Adrenal gland (tissue), 5 donors: Measurements from ENCODE around the gene XIAP.

ENCODE experiments used
- POLR2A ChIP-seq, 2 donors: fragments of 450-650 bp; IDR thresholded peaks; one replicate each; pipeline ENCODE4 v1.6.1; 2017; ENCODE audit warnings: antibody characterized with exemption in 2 of 2, mild to moderate bottlenecking in 2 of 2, moderate library complexity in 1 of 2
- TF ChIP-seq, protein P1 (sequence below), 6 experiments: fragments of 450-650 bp in 4 of 6; fragments of 200-600 bp in 2 of 6; sonication (generic) in 1 of 6; IDR thresholded peaks; 1 replicate in 5 of 6; 2 replicates in 1 of 6; pipeline versions ENCODE4 v1.5.1 to v1.8.0; 2016 to 2021; ENCODE audit warnings: antibody characterized with exemption in 6 of 6, mild to moderate bottlenecking in 2 of 6, moderate library complexity in 1 of 6
- donor health status: DM: no; HTN: no; CAD: no.

DNA sequence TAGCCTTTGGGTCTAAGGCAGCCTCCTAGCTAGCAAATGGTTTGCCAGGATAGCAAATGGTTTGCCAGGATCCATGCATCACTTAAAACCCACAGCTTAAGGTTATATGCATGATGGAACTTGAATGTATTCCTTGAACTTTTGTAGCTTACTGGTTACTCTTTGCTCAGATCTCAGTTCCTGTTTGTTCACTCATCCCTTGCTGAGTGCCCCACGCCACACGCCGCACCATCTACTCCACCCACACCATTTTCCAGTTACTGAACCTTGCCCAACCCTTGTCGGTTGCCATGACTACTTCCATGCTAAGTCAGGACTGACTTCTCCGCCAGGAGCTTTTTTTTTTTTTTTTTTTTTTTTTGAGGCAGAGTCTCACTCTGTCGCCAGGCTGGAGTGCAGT is 29.5 kb upstream of the XIAP start:
- TF ChIP-seq, protein P1, sequence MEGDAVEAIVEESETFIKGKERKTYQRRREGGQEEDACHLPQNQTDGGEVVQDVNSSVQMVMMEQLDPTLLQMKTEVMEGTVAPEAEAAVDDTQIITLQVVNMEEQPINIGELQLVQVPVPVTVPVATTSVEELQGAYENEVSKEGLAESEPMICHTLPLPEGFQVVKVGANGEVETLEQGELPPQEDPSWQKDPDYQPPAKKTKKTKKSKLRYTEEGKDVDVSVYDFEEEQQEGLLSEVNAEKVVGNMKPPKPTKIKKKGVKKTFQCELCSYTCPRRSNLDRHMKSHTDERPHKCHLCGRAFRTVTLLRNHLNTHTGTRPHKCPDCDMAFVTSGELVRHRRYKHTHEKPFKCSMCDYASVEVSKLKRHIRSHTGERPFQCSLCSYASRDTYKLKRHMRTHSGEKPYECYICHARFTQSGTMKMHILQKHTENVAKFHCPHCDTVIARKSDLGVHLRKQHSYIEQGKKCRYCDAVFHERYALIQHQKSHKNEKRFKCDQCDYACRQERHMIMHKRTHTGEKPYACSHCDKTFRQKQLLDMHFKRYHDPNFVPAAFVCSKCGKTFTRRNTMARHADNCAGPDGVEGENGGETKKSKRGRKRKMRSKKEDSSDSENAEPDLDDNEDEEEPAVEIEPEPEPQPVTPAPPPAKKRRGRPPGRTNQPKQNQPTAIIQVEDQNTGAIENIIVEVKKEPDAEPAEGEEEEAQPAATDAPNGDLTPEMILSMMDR (IDR thresholded peaks at IDR 0.05): no peak
- no peak for TF ChIP-seq POLR2A (IDR thresholded peaks at IDR 0.05)
